Body of pancreas (tissue), 4 donors: ENCODE results near the gene RAB44. TPM values are rescaled to one million over a fixed set of nuclear protein-coding genes. Genes with fewer than 3 reads are reported as not detected.
"Not testable (repeated sequence)": the region's sequence is repeated elsewhere in the genome, so short reads cannot be mapped to it uniquely, and the experiment has no call there.

Source experiments
- ATAC-seq: fragments of 150-250 bp; one replicate; pipeline ENCODE4 v1.9.1; 2016
- DNase-seq, 4 donors: peaks; one replicate each; pipeline ENCODE4 v3.0.0-alpha.2; 2019
- H3K27ac ChIP-seq, 4 donors: fragments of 200-600 bp; sonication (generic); 1 replicate in 3 of 4; 2 replicates in 1 of 4; pipeline versions ENCODE4 v1.5.1 to v1.6.1; 2016 to 2019; ENCODE audit warnings: mild to moderate bottlenecking in 1 of 4, mixed read lengths in 1 of 4, moderate library complexity in 1 of 4
- H3K27me3 ChIP-seq, 2 donors: fragments of 200-600 bp; sonication (generic); one replicate each; pipeline ENCODE4 v1.6.0; 2016; ENCODE audit warnings: mild to moderate bottlenecking in 1 of 2
- H3K36me3 ChIP-seq, 2 donors: fragments of 200-600 bp; sonication (generic); replicated peaks in 1 of 2; 2 replicates each; pipeline ENCODE4 v1.5.1; 2016; ENCODE audit warnings: low read depth in 2 of 2; ENCODE audit not compliant: insufficient read depth in 1 of 2
- H3K4me1 ChIP-seq: fragments of 200-600 bp; sonication (generic); one replicate; pipeline ENCODE4 v1.6.0; 2016
- H3K4me3 ChIP-seq, 2 donors: fragments of 200-600 bp; sonication (generic); 1 replicate in 1 of 2; 2 replicates in 1 of 2; pipeline ENCODE4 v1.5.1; 2016 to 2019
- H3K9me3 ChIP-seq, 3 donors: fragments of 200-600 bp; sonication (generic); 1 replicate in 2 of 3; 2 replicates in 1 of 3; pipeline ENCODE4 v1.5.1; 2016
- POLR2A ChIP-seq, 3 donors: fragments of 450-650 bp; IDR thresholded peaks; one replicate each; pipeline ENCODE4 v1.6.1; 2016; ENCODE audit warnings: antibody characterized with exemption in 3 of 3, mild to moderate bottlenecking in 2 of 3
- WGBS, 2 donors: methylation state at CpG; one replicate each; pipeline ENCODE4 v1.1.5; 2017; 5-methylcytosine and 5-hydroxymethylcytosine counted together
- intact Hi-C: fragments of 100-400 bp; cut with DNase I; formaldehyde crosslinking; loops from one replicate; pipeline ENCODE4 v1.15.1; 2023
- total RNA-seq, 2 donors: library from RNA; depleted of rRNA; stranded (reverse); fragments of >200 nt; gene quantifications; one replicate each; pipeline ENCODE4 v1.1.0, GENCODE V29; 2016
- TF ChIP-seq, protein P1 (sequence below), 7 experiments: fragments of 450-650 bp in 4 of 7; fragments of 200-600 bp in 3 of 7; sonication (generic) in 3 of 7; IDR thresholded peaks; one replicate each; pipeline ENCODE4 v1.5.1; 2016 to 2019; ENCODE audit warnings: antibody characterized with exemption in 7 of 7

The RAB44 gene
- total RNA-seq, 2 donors from 2014 or later: 0.26 TPM; not detected in 1

DNA sequence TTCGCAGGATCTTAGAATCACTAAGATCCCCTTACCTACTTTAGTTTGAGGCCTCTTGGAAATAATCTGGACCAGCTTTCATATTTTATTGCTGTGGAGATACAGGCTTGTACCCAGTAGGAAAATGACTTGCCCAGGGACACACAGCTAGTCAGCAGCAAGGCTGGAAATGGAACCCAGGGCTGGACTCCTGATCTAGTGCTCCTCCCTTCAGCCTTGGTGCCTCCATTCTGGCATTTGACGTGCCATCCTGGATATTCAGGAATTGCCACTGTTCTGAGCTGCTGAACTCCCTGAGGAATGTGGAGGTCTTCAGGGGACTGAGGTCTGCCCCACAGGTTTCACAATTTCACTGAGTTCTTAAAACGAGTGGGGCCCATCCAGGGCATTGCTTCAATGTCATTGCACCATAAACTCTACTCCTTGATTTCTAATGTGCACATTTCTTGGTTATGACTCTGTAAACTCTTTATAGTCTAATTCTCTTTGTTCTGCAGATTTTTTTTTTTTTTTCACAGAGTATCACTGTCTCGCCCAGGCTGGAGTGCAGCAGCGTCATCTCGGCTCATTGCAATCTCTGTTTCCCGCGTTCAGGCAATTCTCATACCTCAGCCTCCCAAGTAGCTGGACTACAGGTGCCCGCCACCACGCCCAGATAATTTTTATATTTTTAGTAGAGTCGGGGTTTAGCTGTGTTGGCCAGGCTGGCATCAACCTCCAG lies 45.8 kb upstream of the RAB44 start:
- H3K27ac ChIP-seq: no peak overlapping the region
- intact Hi-C loops: no loop called here
- H3K36me3 ChIP-seq: no peaks in the 10 kb centered on the region
- 95 to 96% methylated on average over 11 of the region's 11 CpGs for WGBS, 2 donors
- H3K9me3 ChIP-seq: no peaks in the 10 kb centered on the region
- DNase-seq (no peak), ATAC-seq (no peak)
- no peaks in the 10 kb centered on the region for H3K4me1 ChIP-seq
- H3K27me3 ChIP-seq: no peaks in the 10 kb centered on the region
- no peak for TF ChIP-seq POLR2A (IDR thresholded peaks at IDR 0.05)
- TF ChIP-seq, protein P1, sequence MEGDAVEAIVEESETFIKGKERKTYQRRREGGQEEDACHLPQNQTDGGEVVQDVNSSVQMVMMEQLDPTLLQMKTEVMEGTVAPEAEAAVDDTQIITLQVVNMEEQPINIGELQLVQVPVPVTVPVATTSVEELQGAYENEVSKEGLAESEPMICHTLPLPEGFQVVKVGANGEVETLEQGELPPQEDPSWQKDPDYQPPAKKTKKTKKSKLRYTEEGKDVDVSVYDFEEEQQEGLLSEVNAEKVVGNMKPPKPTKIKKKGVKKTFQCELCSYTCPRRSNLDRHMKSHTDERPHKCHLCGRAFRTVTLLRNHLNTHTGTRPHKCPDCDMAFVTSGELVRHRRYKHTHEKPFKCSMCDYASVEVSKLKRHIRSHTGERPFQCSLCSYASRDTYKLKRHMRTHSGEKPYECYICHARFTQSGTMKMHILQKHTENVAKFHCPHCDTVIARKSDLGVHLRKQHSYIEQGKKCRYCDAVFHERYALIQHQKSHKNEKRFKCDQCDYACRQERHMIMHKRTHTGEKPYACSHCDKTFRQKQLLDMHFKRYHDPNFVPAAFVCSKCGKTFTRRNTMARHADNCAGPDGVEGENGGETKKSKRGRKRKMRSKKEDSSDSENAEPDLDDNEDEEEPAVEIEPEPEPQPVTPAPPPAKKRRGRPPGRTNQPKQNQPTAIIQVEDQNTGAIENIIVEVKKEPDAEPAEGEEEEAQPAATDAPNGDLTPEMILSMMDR (IDR thresholded peaks at IDR 0.05): no peak
- H3K4me3 ChIP-seq: no peak overlapping the region

DNA sequence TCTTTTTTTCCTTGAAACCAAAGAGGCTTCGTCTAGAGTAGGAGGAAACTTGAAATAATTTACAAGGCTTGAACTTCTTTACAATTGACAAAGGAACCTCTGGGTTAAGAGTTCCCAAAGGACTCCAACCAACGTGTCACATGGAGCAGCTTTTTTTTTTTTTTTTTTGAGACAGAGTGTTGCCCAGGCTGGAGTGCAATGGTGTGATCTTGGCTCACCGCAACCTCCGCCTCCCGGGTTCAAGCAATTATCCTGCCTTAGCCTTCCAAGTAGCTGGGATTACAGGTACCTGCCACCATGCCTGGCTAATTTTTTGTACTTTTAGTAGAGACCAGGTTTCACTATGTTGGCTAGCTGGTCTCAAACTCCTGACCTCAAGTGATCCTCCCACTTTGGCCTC lies 43.2 kb upstream of the RAB44 start:
- H3K27me3 ChIP-seq, ATAC-seq, H3K4me3 ChIP-seq, H3K36me3 ChIP-seq, H3K4me1 ChIP-seq, DNase-seq, H3K9me3 ChIP-seq, intact Hi-C loops, H3K27ac ChIP-seq: not testable (repeated sequence)
- 85 to 91% methylated on average over 5 of the region's 5 CpGs for WGBS, 2 donors

DNA sequence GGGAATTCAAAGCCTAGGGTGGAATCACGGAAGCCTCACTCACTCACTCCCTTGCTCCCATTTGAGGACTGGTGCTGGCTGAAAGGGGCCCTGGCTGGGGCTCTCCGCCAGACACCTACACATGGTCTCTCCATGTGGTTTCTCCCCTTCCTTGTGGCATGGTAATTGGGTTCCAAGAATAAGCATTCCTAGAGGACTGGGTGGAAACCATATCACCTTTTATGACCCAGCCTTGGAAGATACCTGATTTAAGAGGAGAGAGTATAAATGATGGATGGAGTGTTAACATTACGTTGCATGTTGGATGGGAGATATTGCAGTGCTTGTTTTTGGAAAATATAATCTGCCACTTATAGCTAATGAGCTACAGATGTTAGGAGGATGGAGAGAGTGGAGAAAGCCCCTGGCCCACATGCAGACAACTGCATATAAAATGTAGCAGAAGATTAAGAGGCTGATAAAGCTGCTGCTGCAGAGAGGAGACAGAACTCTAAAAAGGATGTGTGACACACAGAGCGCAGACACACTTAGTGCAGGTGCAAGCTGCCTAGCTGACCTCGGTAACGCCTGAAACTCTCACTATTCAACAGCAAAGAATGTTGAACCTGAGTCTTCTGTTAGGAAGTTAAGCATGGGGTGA lies 42.4 kb upstream of the RAB44 start:
- intact Hi-C loops: no loop called here
- no peak overlapping the region for H3K27ac ChIP-seq
- no peak for ATAC-seq
- 80 to 88% methylated on average over 6 of the region's 6 CpGs for WGBS, 2 donors
- no peak overlapping the region for H3K4me3 ChIP-seq
- DNase-seq: no peak
- H3K27me3 ChIP-seq: no peaks in the 10 kb centered on the region
- no peak for TF ChIP-seq POLR2A (IDR thresholded peaks at IDR 0.05)
- H3K9me3 ChIP-seq: no peaks in the 10 kb centered on the region
- H3K4me1 ChIP-seq: no peaks in the 10 kb centered on the region
- no peaks in the 10 kb centered on the region for H3K36me3 ChIP-seq

DNA sequence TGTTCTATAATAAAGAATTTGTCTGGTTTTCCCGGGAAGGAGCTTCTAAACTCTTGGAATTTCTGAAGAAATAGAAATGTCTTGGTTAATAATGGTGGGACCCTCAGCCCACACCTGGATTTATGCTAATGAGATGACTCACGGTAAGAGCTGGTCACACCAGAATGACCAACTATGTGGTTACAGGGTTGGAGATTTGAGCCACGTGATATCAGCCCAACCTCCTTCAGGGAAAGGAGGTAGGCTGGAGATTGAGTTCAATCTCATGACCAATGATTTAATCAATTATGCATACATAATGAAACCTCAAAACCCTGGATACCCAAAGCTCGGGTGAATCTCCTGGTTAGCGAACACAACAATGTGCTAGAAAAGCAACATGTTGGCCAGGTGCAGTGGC lies 41.2 kb upstream of the RAB44 start:
- TF ChIP-seq, protein P1 (IDR thresholded peaks at IDR 0.05): no peak
- no peak for TF ChIP-seq POLR2A (IDR thresholded peaks at IDR 0.05)
- DNase-seq: no peak
- 70 to 81% methylated on average over 5 of the region's 5 CpGs for WGBS, 2 donors

DNA sequence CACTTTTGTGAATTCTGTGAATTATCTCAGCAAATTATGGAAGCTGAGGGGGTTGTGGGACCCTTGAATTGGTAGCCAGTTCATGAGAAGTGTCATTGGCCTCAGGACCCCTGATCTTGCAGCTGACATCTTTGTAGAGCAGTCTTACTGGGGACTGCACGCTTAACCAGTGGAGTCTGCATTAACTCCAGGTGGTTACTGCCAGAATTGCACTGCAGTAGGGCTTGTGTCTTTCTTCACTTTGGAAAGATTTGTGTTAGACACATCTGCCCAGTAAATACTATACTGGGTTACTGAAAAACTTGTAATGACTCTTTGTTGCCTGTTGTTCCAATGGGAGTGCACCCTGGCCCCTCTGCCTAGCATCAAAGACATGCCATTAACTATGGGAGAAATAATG lies 40.4 kb upstream of the RAB44 start:
- intact Hi-C loops: no loop called here
- no peak for DNase-seq
- no peak for TF ChIP-seq POLR2A (IDR thresholded peaks at IDR 0.05)
- TF ChIP-seq, protein P1 (IDR thresholded peaks at IDR 0.05): no peak
- Histone ChIP-seq H3K4me3 (no peak overlapping the region), H3K36me3 (no peaks in the 10 kb centered on the region), H3K9me3 (no peaks in the 10 kb centered on the region), H3K27ac (no peak overlapping the region), H3K4me1 (peaks cover 8% of the 10 kb centered on the region), H3K27me3 (no peaks in the 10 kb centered on the region)
- ATAC-seq: no peak
- 93 to 100% methylated on average over 1 of the region's 1 CpG for WGBS, 2 donors

More for the DNA sequence above, 41.2 kb upstream of the RAB44 start:
- intact Hi-C loops: no loop called here
- peaks cover 3% of the 10 kb centered on the region for H3K4me1 ChIP-seq
- H3K9me3 ChIP-seq: no peaks in the 10 kb centered on the region
- H3K27me3 ChIP-seq: no peaks in the 10 kb centered on the region
- no peak overlapping the region for H3K4me3 ChIP-seq
- H3K27ac ChIP-seq: no peak overlapping the region
- H3K36me3 ChIP-seq: no peaks in the 10 kb centered on the region
- ATAC-seq: no peak
